Activated naive CD4-positive, alpha-beta T cell treated with Interleukin-2 at 50 U/mL for 16 hours (primary cell): ENCODE data around the gene ZBTB33.

Experiments used
- DNase-seq: peaks from one replicate; pipeline ENCODE4 v3.0.0-alpha.2; 2020

Gene ZBTB33

GRCh38 chrX:120264341-120264740 is 13.7 kb downstream of the ZBTB33 start:
- DNase-seq, result no peak

GRCh38 chrX:120269373-120270035 is 18.9 kb downstream of the ZBTB33 start:
- DNase-seq, result no peak

GRCh38 chrX:120270567-120270966 is 20.0 kb downstream of the ZBTB33 start:
- no peak for DNase-seq

GRCh38 chrX:120271218-120271617 is 20.6 kb downstream of the ZBTB33 start:
- no peak for DNase-seq

- no peak for DNase-seq
These were observed 23.5 kb downstream of the ZBTB33 start for GRCh38 chrX:120274145-120274544.

- DNase-seq, result no peak
These were observed 24.3 kb downstream of the ZBTB33 start for GRCh38 chrX:120274958-120275357.

- no peak for DNase-seq
These were observed 30.5 kb downstream of the ZBTB33 start for GRCh38 chrX:120281021-120281624.

- DNase-seq, result no peak
These were observed 31.1 kb downstream of the ZBTB33 start for GRCh38 chrX:120281761-120282160.

- no peak for DNase-seq
These were observed 32.1 kb downstream of the ZBTB33 start for GRCh38 chrX:120282697-120283096.

- DNase-seq, result no peak
These were observed 36.3 kb downstream of the ZBTB33 start for GRCh38 chrX:120286733-120287512.

- no peak for DNase-seq
These were observed 37.0 kb downstream of the ZBTB33 start for GRCh38 chrX:120287513-120288112.

GRCh38 chrX:120290107-120290506 is 39.5 kb downstream of the ZBTB33 start:
- no peak for DNase-seq

GRCh38 chrX:120291211-120291610 is 40.6 kb downstream of the ZBTB33 start:
- no peak for DNase-seq

GRCh38 chrX:120293015-120293414 is 42.4 kb downstream of the ZBTB33 start:
- DNase-seq, result no peak

GRCh38 chrX:120294651-120295050 is 44.0 kb downstream of the ZBTB33 start:
- DNase-seq, result no peak

- no peak for DNase-seq
These were observed 47.3 kb downstream of the ZBTB33 start for GRCh38 chrX:120297923-120298322.

- no peak for DNase-seq
These were observed 49.3 kb downstream of the ZBTB33 start for GRCh38 chrX:120299928-120300327.

- DNase-seq, result no peak
These were observed 50.9 kb downstream of the ZBTB33 start for GRCh38 chrX:120301497-120301896.

- DNase-seq, result no peak
These were observed 51.3 kb downstream of the ZBTB33 start for GRCh38 chrX:120301960-120302359.

- peak; percentile 34 for DNase-seq
These were observed 51.8 kb downstream of the ZBTB33 start for GRCh38 chrX:120302434-120302833.

GRCh38 chrX:120304256-120304655 is 53.6 kb downstream of the ZBTB33 start:
- DNase-seq, result no peak

- DNase-seq, result no peak
These were observed 55.0 kb downstream of the ZBTB33 start for GRCh38 chrX:120305531-120306141.

- DNase-seq, result no peak
These were observed 56.0 kb downstream of the ZBTB33 start for GRCh38 chrX:120306630-120307029.
